Measurements from ENCODE around the gene CSNK1G3.

DNA sequence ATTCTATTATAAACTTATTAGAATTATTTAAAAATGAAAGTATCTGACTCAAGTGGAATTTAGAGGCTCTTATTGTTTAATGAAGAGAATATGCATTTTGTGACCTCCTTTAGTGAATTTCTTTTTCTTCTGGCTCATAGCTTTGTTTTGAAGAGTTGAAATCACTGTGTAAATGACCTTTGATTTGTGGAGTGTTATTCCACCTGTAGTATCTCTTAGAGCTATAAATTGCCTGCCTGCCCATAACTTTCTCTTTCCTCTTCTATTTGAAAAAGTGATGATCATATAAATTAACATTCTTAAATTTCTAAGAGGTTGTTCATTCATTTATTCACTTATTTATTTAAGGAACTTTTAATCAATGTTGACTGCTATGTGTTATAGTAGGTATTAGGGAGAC lies 16.1 kb downstream of the CSNK1G3 start:
- TF ChIP-seq GATA2 (IDR thresholded peaks at IDR 0.05; ENCODE audit: low read depth, low read length) (no peak), GATA3 (IDR thresholded peaks at IDR 0.05; ENCODE audit: low read depth, low read length) (no peak)

All from SH-SY5Y (cell line).